ENCODE data around the gene FGF4.

GRCh38 chr11:69730500-69730899, 44.6 kb downstream of the FGF4 start:
- TF ChIP-seq CTCF (conservative IDR thresholded peaks at IDR 0.05) (no peak), ZFX (IDR thresholded peaks at IDR 0.05) (no peak)

Measured in C4-2B (cell line).